GM18858 (cell line): Measurements from ENCODE around the gene STON2.

Experiments used
- ATAC-seq: cut with Tn5 transposase; IDR thresholded peaks from one replicate; pipeline ENCODE4 v1.9.1; 2021; ENCODE audit not compliant: unreplicated experiment

The STON2 gene

GRCh38 chr14:81337073-81337472 lies 63.1 kb downstream of the STON2 start:
- no peak for ATAC-seq

GRCh38 chr14:81336009-81336408 lies 64.1 kb downstream of the STON2 start:
- ATAC-seq: no peak

GRCh38 chr14:81332725-81333124 lies 67.4 kb downstream of the STON2 start:
- no peak for ATAC-seq

GRCh38 chr14:81331229-81332021 lies 68.7 kb downstream of the STON2 start:
- ATAC-seq: no peak

GRCh38 chr14:81330619-81331122 lies 69.5 kb downstream of the STON2 start:
- ATAC-seq: no peak

GRCh38 chr14:81329640-81330381 lies 70.3 kb downstream of the STON2 start:
- no peak for ATAC-seq

- ATAC-seq: no peak
Measured at GRCh38 chr14:81326451-81326850, 73.7 kb downstream of the STON2 start.

- ATAC-seq: no peak
Measured at GRCh38 chr14:81324011-81324410, 76.1 kb downstream of the STON2 start.

- ATAC-seq: no peak
Measured at GRCh38 chr14:81323093-81323492, 77.0 kb downstream of the STON2 start.

- no peak for ATAC-seq
Measured at GRCh38 chr14:81319946-81320345, 80.2 kb downstream of the STON2 start.

- ATAC-seq: no peak
Measured at GRCh38 chr14:81319314-81319713, 80.8 kb downstream of the STON2 start.

GRCh38 chr14:81315341-81315740 lies 84.8 kb downstream of the STON2 start:
- no peak for ATAC-seq

GRCh38 chr14:81314443-81315175 lies 85.5 kb downstream of the STON2 start:
- ATAC-seq: no peak

GRCh38 chr14:81313775-81314429 lies 86.2 kb downstream of the STON2 start:
- no peak for ATAC-seq

GRCh38 chr14:81313200-81313599 lies 86.9 kb downstream of the STON2 start:
- ATAC-seq: no peak

- no peak for ATAC-seq
Measured at GRCh38 chr14:81312289-81312876, 87.7 kb downstream of the STON2 start.

- no peak for ATAC-seq
Measured at GRCh38 chr14:81311778-81312177, 88.3 kb downstream of the STON2 start.

GRCh38 chr14:81311141-81311540 lies 89.0 kb downstream of the STON2 start:
- no peak for ATAC-seq

- ATAC-seq: no peak
Measured at GRCh38 chr14:81310606-81311005, 89.5 kb downstream of the STON2 start.

- ATAC-seq: no peak
Measured at GRCh38 chr14:81309511-81309910, 90.6 kb downstream of the STON2 start.

GRCh38 chr14:81305743-81306142 lies 94.4 kb downstream of the STON2 start:
- ATAC-seq: no peak
